ENCODE measurements around the gene UIMC1.

Gene UIMC1

DNA sequence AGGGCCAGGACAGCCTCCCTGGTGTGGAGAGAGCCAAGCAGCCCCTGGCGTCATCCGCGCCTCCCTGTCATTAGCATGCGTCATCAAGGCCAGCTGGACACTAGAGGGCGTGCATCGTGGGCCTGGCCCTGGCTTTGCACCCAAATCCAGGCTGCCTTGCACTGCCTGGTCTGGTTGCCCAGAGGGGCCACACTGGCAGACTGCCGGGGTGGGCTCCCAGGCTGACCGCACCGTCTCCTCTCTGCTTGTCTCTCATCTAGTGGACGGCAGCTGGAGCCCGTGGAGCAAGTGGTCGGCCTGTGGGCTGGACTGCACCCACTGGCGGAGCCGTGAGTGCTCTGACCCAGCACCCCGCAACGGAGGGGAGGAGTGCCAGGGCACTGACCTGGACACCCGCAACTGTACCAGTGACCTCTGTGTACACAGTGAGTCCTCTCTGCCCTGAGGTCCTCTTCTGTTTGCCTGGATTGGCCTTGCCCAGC is 136.4 kb downstream of the UIMC1 start:
- TF ChIP-seq, protein P1, sequence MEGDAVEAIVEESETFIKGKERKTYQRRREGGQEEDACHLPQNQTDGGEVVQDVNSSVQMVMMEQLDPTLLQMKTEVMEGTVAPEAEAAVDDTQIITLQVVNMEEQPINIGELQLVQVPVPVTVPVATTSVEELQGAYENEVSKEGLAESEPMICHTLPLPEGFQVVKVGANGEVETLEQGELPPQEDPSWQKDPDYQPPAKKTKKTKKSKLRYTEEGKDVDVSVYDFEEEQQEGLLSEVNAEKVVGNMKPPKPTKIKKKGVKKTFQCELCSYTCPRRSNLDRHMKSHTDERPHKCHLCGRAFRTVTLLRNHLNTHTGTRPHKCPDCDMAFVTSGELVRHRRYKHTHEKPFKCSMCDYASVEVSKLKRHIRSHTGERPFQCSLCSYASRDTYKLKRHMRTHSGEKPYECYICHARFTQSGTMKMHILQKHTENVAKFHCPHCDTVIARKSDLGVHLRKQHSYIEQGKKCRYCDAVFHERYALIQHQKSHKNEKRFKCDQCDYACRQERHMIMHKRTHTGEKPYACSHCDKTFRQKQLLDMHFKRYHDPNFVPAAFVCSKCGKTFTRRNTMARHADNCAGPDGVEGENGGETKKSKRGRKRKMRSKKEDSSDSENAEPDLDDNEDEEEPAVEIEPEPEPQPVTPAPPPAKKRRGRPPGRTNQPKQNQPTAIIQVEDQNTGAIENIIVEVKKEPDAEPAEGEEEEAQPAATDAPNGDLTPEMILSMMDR (conservative IDR thresholded peaks at IDR 0.05; ENCODE audit: low read depth, low read length), result peak; percentile 55
- no peak for DNase-seq (ENCODE audit: low read depth)
- H3K4me3 ChIP-seq (ENCODE audit: low read length), result no peak overlapping the region

DNA sequence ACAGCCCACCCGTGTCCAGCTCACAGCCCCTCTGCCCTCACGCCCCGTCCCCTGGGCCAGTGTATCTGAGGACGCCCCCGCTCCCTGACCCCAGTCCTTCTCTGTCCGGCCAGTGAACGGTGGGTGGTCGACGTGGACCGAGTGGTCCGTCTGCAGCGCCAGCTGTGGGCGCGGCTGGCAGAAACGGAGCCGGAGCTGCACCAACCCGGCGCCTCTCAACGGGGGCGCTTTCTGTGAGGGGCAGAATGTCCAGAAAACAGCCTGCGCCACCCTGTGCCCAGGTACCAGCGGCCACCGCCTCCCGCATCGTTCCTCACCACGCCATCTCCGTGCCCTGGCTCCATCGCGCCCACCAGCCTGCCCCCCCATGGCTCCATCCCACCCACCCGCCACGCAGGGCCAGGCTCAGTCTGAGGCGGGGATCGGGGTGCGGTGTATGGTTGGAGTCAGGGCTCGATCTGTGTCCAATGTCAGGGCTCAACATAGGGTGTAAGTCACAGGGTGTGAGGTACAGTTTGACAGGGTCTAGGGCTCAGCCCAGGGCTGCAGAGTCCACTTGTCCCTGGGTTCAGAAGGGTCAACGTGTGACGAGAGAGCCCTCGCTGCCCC is 137.0 kb downstream of the UIMC1 start:
- no peak overlapping the region for H3K4me3 ChIP-seq (ENCODE audit: low read length)
- no peak for DNase-seq (ENCODE audit: low read depth)
- TF ChIP-seq, protein P1 (conservative IDR thresholded peaks at IDR 0.05; ENCODE audit: low read depth, low read length), result no peak

DNA sequence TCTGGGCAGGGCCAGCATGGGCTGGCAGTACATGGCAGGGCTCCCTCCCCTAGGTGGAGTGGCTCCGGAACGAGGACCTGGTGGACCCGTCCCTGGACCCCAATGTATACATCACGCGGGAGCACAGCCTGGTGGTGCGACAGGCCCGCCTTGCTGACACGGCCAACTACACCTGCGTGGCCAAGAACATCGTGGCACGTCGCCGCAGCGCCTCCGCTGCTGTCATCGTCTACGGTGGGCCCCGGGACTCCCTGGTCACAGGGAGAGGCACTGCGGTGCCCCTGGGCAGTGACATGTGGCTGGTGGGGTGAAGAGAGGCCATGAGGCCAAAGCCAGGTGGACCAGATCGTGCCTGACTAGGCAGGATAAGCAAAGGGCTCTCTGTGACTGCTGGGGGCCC is 137.8 kb downstream of the UIMC1 start:
- no peak overlapping the region for H3K4me3 ChIP-seq (ENCODE audit: low read length)
- TF ChIP-seq, protein P1 (conservative IDR thresholded peaks at IDR 0.05; ENCODE audit: low read depth, low read length), result no peak
- no peak for DNase-seq (ENCODE audit: low read depth)

DNA sequence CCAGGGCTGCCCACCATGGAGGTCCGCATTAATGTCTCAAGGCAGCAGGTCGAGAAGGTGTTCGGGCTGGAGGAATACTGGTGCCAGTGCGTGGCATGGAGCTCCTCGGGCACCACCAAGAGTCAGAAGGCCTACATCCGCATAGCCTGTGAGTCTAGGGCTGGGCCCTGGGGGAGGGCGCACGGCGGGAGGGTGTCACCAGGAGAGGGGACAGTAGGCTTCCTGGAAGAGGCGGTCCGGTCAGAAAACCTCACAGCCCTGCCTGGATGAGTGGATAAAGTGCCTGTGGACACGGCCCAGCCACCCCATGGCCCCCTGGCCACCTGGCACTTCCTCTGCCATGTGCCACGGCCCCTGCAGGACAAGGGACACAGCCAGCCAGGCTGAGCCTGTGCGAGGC is 138.5 kb downstream of the UIMC1 start:
- DNase-seq (ENCODE audit: low read depth), result no peak
- no peak overlapping the region for H3K4me3 ChIP-seq (ENCODE audit: low read length)
- TF ChIP-seq, protein P1 (conservative IDR thresholded peaks at IDR 0.05; ENCODE audit: low read depth, low read length), result no peak

DNA sequence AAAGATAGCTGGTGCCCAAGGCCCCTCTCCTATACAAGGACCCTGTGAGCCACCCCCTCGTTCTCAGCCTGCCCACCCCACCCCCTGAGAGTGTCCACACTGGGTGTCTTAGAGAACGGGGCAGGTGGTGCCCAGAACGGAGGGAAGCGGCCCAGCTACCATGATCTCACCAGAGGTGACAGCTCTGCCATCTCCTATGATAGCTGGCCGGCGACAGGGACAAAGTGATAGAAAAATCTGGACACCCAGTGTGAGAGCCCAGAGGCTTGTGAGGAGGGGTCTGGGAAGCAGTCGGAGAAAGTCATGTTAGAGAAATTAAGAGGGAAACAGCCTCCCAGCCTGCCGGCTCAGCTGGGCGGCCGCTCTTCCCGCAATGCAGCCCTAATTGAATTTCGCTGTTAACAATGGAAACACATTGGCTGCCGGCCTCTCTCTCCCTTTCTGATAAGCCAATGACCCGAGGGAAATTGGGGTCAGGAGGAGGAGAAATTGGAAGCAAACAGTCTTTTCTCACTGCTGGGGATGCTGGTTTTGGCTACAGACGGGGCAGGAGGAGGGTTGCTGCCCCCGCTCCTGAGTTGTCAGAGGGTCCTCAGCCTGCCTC is 139.8 kb downstream of the UIMC1 start:
- TF ChIP-seq, protein P1 (conservative IDR thresholded peaks at IDR 0.05; ENCODE audit: low read depth, low read length), result no peak

DNA sequence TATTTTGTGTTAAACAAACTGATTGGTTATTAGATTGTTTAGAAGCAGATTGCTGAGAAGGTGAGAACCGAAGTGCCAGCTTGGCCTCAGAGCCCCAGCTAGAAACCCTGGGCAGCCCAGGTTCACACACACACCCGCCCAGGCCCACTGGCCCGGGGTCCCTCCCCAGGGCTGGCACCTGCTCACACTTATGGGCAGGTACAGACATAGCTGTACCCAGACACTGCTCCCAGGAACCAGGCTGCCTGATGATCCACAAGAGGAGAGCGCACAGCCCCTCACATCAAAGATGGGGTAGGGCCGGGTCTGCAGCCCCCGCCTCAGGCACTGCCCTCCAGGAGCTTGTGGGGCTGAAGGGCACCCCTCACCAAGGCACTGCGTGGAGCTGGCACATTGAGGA is 140.6 kb downstream of the UIMC1 start:
- no peak overlapping the region for H3K4me3 ChIP-seq (ENCODE audit: low read length)

More for the DNA sequence above, 139.8 kb downstream of the UIMC1 start:
- H3K4me3 ChIP-seq (ENCODE audit: low read length), result no peak overlapping the region
- no peak for DNase-seq (ENCODE audit: low read depth)

More for the DNA sequence above, 140.6 kb downstream of the UIMC1 start:
- TF ChIP-seq, protein P1 (conservative IDR thresholded peaks at IDR 0.05; ENCODE audit: low read depth, low read length), result no peak
- DNase-seq (ENCODE audit: low read depth), result no peak

Measured in retinal pigment epithelial cell (primary cell).